HepG2 (cell line): ENCODE measurements around the gene TRIM9. TPM values are rescaled to one million over a fixed set of nuclear protein-coding genes. Genes with fewer than 3 reads are reported as not detected.

ENCODE experiments used
- ATF4 ChIP-seq, 2 experiments: fragments of 450-650 bp in 1 of 2; sonication (generic) in 1 of 2; formaldehyde crosslinking; IDR thresholded peaks; 2 replicates each; pipeline versions ENCODE4 v1.5.0 to v1.8.0; 2020 to 2022; ENCODE audit warnings: mild to moderate bottlenecking in 1 of 2, missing genetic modification reagents in 1 of 2
- FOSL2 ChIP-seq: sonication (generic); formaldehyde crosslinking; IDR thresholded peaks from 2 replicates; pipeline ENCODE4 v1.4.0; 2020; ENCODE audit warnings: missing genetic modification reagents
- HIVEP1 ChIP-seq: sonication (generic); formaldehyde crosslinking; IDR thresholded peaks from 2 replicates; pipeline ENCODE4 v1.4.0; 2020; ENCODE audit warnings: mild to moderate bottlenecking, missing genetic modification reagents
- HOXD1 ChIP-seq: sonication (generic); formaldehyde crosslinking; IDR thresholded peaks from 2 replicates; pipeline ENCODE4 v1.5.0; 2020; ENCODE audit warnings: missing genetic modification reagents
- KAT2B ChIP-seq: fragments of 150-350 bp; IDR thresholded peaks from 2 replicates; pipeline ENCODE4 v1.6.1; 2014; ENCODE audit warnings: low read depth, low read length, borderline replicate concordance
- MXD1 ChIP-seq: sonication (generic); formaldehyde crosslinking; IDR thresholded peaks from 2 replicates; pipeline ENCODE4 v1.4.0; 2020; ENCODE audit warnings: mild to moderate bottlenecking, missing genetic modification reagents
- POLR2AphosphoS5 ChIP-seq: IDR thresholded peaks from 2 replicates; pipeline ENCODE4 v1.6.1; 2012; ENCODE audit warnings: low read depth, low read length
- RFX1 ChIP-seq: fragments of 450-650 bp; IDR thresholded peaks from 2 replicates; pipeline ENCODE4 v1.6.1; 2017
- SNAPC2 ChIP-seq: sonication (generic); formaldehyde crosslinking; IDR thresholded peaks from 2 replicates; pipeline ENCODE4 v1.8.1; 2022; ENCODE audit warnings: mild to moderate bottlenecking, missing genetic modification reagents
- SP2 ChIP-seq: sonication (generic); formaldehyde crosslinking; IDR thresholded peaks from 2 replicates; pipeline ENCODE4 v1.5.1; 2020; ENCODE audit warnings: mild to moderate bottlenecking, missing genetic modification reagents
- SP4 ChIP-seq: sonication (generic); formaldehyde crosslinking; IDR thresholded peaks from 2 replicates; pipeline ENCODE4 v1.8.1; 2023; ENCODE audit warnings: mild to moderate bottlenecking, missing genetic modification reagents
- SP5 ChIP-seq: IDR thresholded peaks from 2 replicates; pipeline ENCODE4 v1.6.1; 2016; ENCODE audit warnings: low read depth, borderline replicate concordance
- SRY ChIP-seq: sonication (generic); formaldehyde crosslinking; IDR thresholded peaks from 2 replicates; pipeline ENCODE4 v1.8.0; 2022; ENCODE audit warnings: mild to moderate bottlenecking, missing genetic modification reagents
- TEAD3 ChIP-seq: optimal IDR thresholded peaks from 2 replicates; pipeline ENCODE3; 2016; ENCODE audit warnings: borderline replicate concordance
- U2AF1 ChIP-seq: fragments of 200-400 bp; formaldehyde crosslinking; optimal IDR thresholded peaks from 2 replicates; pipeline ENCODE3; 2017; ENCODE audit warnings: mild to moderate bottlenecking, low read depth, low read length
- YY1 ChIP-seq: IDR thresholded peaks from 2 replicates; pipeline ENCODE4 v1.6.1; 2011; ENCODE audit warnings: low read length, low read depth, moderate library complexity, mild to moderate bottlenecking; ENCODE audit not compliant: insufficient read depth, insufficient replicate concordance
- ZBTB33 ChIP-seq: sonication (generic); formaldehyde crosslinking; IDR thresholded peaks from 2 replicates; pipeline ENCODE4 v1.4.0; 2020; ENCODE audit warnings: missing genetic modification reagents
- ZC3H13 ChIP-seq: sonication (generic); formaldehyde crosslinking; IDR thresholded peaks from 2 replicates; pipeline ENCODE4 v1.8.1; 2023; ENCODE audit warnings: mild to moderate bottlenecking, missing genetic modification reagents, moderate library complexity
- ZFP37 ChIP-seq: sonication (generic); formaldehyde crosslinking; IDR thresholded peaks from 2 replicates; pipeline ENCODE4 v1.4.0; 2020; ENCODE audit warnings: missing genetic modification reagents, borderline replicate concordance
- ZIK1 ChIP-seq: sonication (generic); formaldehyde crosslinking; IDR thresholded peaks from 2 replicates; pipeline ENCODE4 v1.5.0; 2020; ENCODE audit warnings: mild to moderate bottlenecking, low read depth, missing genetic modification reagents, borderline replicate concordance
- ZMYM4 ChIP-seq: sonication (generic); formaldehyde crosslinking; IDR thresholded peaks from 2 replicates; pipeline ENCODE4 v1.8.1; 2023; ENCODE audit warnings: mild to moderate bottlenecking, missing genetic modification reagents
- ZNF253 ChIP-seq: sonication (generic); formaldehyde crosslinking; IDR thresholded peaks from 2 replicates; pipeline ENCODE4 v1.8.0; 2022; ENCODE audit warnings: mild to moderate bottlenecking, missing genetic modification reagents, borderline replicate concordance
- ZNF296 ChIP-seq: sonication (generic); formaldehyde crosslinking; conservative IDR thresholded peaks from 2 replicates; pipeline ENCODE4 v1.5.0; 2020; ENCODE audit warnings: mild to moderate bottlenecking, missing genetic modification reagents
- ZNF33B ChIP-seq: sonication (generic); formaldehyde crosslinking; IDR thresholded peaks from 2 replicates; pipeline ENCODE4 v1.5.1; 2020; ENCODE audit warnings: mild to moderate bottlenecking, missing genetic modification reagents
- ZNF768 ChIP-seq: sonication (generic); formaldehyde crosslinking; IDR thresholded peaks from 2 replicates; pipeline ENCODE4 v1.4.0; 2020; ENCODE audit warnings: missing genetic modification reagents
- ZNF816 ChIP-seq: sonication (generic); formaldehyde crosslinking; IDR thresholded peaks from 2 replicates; pipeline ENCODE4 v1.8.0; 2022; ENCODE audit warnings: missing genetic modification reagents, mild to moderate bottlenecking, borderline replicate concordance
- polyA plus RNA-seq, 8 experiments: library from polyadenylated mRNA; depleted of rRNA in 3 of 8; stranded (reverse) in 7 of 8; unstranded in 1 of 8; fragments of >200 nt; fragmentation: Illumina TruSeq in 4 of 8; extraction: Trizol in 4 of 8; gene quantifications; 2 replicates each; pipeline versions ENCODE4 v1.2.1 to v1.2.3, GENCODE V29; 2011 to 2016; ENCODE audit warnings: low read depth in 4 of 8, missing spikeins in 1 of 8, mixed read lengths in 1 of 8; ENCODE audit not compliant: insufficient read depth in 1 of 8
- total RNA-seq, 5 experiments: library from RNA; depleted of rRNA; stranded (reverse); fragments of >200 nt; fragmentation: Illumina TruSeq; extraction: Trizol; gene quantifications; 2 replicates each; pipeline ENCODE4 v1.2.3, GENCODE V29; 2016; ENCODE audit warnings: low read depth in 1 of 5

Gene TRIM9
- total and polyA plus RNA-seq, 2 of the 13 experiments (the other 11 are each of a cell fraction or from before 2014, with no cell fraction given), result 0.04 to 0.07 TPM

- TF ChIP-seq ZFP37 (CRISPR knock-in tag), result 0 out of 2 replicates have a peak, but pooled peaks have one; percentile 32
- TF ChIP-seq HOXD1 (CRISPR knock-in tag), result 0 out of 2 replicates have a peak, but pooled peaks have one; percentile 53
- peak; percentile 82 for TF ChIP-seq SRY (CRISPR knock-in tag)
- TF ChIP-seq KAT2B, result no peak
- TF ChIP-seq ATF4 (CRISPR knock-in tag; IDR thresholded peaks at IDR 0.05), result peak in 1 of 2 experiments; percentile 33; a peak in 1 of 4 replicates
- no peak for TF ChIP-seq SP2 (CRISPR knock-in tag)
- TF ChIP-seq SNAPC2, result 0 out of 2 replicates have a peak, but pooled peaks have one; percentile 50
- TF ChIP-seq ZMYM4 (CRISPR knock-in tag), result peak; percentile 75
- peak; percentile 77; the same call in 1 of the 2 replicates for TF ChIP-seq ZNF816 (CRISPR knock-in tag)
- no peak for TF ChIP-seq ZNF33B
- peak; percentile 64; the same call in 1 of the 2 replicates for TF ChIP-seq ZNF253 (CRISPR knock-in tag)
- TF ChIP-seq U2AF1, result peak; percentile 30
- no peak for TF ChIP-seq ZBTB33 (CRISPR knock-in tag)
- TF ChIP-seq TEAD3, result peak; percentile 12
- peak; percentile 69; the same call in 1 of the 2 replicates for TF ChIP-seq ZC3H13 (CRISPR knock-in tag)
- peak; percentile 64; the same call in 1 of the 2 replicates for TF ChIP-seq SP4 (CRISPR knock-in tag)
- TF ChIP-seq MXD1 (CRISPR knock-in tag), result peak; percentile 91
- no peak for TF ChIP-seq RFX1
- TF ChIP-seq ZNF768, result peak; percentile 30; the same call in 1 of the 2 replicates
- TF ChIP-seq POLR2AphosphoS5, result peak; percentile 66
- peak; percentile 66; the same call in 1 of the 2 replicates for TF ChIP-seq ZIK1 (CRISPR knock-in tag)
- TF ChIP-seq FOSL2, result 0 out of 2 replicates have a peak, but pooled peaks have one; percentile 8
- peak; percentile 14 for TF ChIP-seq YY1
- TF ChIP-seq HIVEP1, result peak; percentile 92; the same call in 1 of the 2 replicates
- TF ChIP-seq SP5, result peak; percentile 18
- TF ChIP-seq ZNF296 (CRISPR knock-in tag), result peak; percentile 54; the same call in 1 of the 2 replicates
Measured at GRCh38 chr14:50943943-50944646, 150.8 kb downstream of the TRIM9 start, which contains the start of gene PYGL (continued).
